ENCODE data around the gene MED13.
"Not testable (repeated sequence)": the region's sequence is repeated elsewhere in the genome, so short reads cannot be mapped to it uniquely, and the experiment has no call there.

Gene MED13

DNA sequence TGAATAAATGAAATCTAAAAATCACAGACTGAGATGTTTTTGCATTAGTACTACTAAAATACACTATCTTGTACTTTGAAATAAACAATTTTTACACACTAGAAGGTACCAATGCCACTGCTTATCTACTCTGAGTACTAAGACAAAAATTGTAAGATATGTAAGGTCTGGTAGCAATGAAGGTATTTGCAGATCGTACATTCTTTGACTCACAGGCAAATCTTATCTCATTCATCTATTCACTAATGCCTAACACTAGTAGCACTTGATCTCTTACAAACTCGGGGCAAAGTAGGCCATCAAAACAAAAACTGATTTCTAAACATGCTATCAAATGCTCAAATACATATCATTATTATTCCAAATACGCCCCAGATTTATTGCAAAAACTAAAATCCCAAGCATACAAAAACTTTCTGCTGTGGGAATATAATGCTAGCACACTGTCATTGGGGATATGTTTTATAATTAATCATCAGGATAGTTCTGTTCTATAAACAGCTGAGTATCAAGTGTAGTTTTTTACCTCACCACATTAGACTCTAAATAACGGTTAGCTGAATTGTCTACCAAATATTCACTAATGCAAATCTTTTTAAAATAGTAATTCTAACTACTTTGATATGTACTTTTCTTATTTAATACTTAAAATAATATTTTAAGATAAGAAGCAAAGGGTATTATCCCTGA is 68.0 kb downstream of the MED13 start:
- no peak for DNase-seq (ENCODE audit: low read depth, low spot score)

DNA sequence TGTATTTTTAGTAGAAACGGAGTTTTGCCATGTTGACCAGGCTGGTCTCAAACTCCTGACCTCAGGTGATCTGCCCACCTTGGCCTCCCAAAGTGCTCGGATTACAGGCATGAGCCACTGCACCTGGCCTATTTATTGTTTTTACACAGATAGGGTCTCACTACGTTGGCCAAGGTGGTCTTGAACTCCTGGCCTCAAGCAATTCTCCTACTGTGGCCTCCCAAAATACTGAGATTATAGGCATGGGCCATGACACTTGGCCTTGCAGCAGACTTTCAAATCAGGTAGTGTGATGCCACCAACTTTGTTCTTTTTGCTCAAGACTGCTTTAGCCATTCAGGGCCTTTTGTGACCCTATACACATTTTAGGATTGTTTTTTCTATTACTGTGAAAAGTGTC is 75.6 kb downstream of the MED13 start:
- no peak for DNase-seq (ENCODE audit: low read depth, low spot score)

DNA sequence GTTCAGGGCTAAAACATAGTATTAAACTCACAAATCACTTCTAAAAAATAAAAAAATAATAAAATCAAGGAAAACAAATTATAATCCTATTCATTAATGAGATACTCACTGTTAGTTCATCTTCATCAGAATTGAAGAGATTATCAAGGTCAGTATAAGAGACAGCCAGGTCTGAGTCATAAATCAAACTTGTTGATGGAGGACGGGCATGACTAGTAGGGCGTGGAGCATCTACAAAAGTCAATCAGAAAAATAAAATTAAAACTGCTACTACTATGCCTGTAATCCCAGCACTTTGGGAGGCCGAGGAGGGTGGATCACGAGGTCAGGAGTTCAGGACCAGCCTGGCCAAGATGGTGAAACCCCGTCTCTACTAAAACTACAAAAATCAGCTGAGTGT is 78.2 kb downstream of the MED13 start:
- no peak for DNase-seq (ENCODE audit: low read depth, low spot score)

- DNase-seq (ENCODE audit: low read depth, low spot score) = no peak
These were observed 80.3 kb downstream of the MED13 start for GRCh38 chr17:61984821-61985220.

- no peak for DNase-seq (ENCODE audit: low read depth, low spot score)
These were observed 83.8 kb downstream of the MED13 start for GRCh38 chr17:61981323-61981722.

DNA sequence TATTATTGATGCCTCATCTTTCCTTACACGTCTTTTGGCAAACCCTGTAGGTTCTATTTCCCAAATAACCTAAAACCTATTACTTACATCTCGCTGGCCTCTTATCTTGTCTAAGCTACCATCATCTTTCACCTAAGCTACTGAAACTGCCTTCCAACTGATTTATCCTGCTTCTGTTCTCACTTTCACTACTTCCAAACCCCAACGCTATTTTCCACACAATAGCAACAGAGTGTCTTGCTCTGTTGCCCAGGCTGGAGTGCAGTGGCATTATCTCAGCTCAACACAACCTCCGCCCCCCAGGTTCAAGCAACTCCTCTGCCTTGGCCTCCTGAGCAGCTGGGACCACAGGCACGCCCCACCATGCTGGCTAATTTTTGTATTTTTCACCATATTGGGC is 84.5 kb downstream of the MED13 start:
- DNase-seq (ENCODE audit: low read depth, low spot score) = no peak

DNA sequence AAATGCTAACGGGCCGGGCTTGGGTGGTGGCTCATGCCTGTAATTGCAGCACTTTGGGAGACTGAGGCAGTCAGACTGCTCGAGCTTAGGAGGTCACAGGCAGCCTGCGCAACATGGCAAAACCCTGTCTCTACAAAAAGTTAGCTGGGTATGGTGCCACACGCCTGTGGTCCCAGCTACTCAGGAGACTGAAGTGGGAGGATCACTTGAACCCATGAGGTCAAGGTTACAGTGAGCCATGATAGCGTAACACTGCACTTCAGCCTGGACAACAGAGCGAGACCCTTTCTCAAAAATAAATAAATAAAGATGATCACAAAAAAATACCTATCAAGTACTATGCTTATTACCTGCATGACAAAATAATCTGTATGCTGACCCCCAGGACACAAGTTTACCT is 91.0 kb downstream of the MED13 start:
- no peak for DNase-seq (ENCODE audit: low read depth, low spot score)

DNA sequence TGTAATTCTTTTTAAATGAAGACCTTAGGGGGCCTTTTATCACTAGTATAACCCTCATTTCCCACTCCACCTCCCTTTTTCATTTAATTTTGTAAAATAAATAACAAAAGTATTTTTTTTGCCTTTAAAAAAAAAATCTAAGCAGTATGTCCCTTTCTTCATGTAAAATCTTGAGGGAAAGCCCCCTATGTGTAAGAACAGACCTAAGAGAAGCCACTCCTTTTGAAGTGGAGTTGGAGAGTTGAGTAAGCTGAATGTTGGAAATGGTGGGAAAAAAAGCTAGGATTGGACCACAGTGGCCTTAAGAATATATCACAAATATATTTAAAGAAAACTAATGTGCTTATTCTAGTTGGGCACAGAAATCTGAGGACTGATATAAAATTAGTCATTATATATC is 92.8 kb downstream of the MED13 start:
- no peak for DNase-seq (ENCODE audit: low read depth, low spot score)

- no peak for DNase-seq (ENCODE audit: low read depth, low spot score)
These were observed 95.0 kb downstream of the MED13 start for GRCh38 chr17:61970030-61970429.

DNA sequence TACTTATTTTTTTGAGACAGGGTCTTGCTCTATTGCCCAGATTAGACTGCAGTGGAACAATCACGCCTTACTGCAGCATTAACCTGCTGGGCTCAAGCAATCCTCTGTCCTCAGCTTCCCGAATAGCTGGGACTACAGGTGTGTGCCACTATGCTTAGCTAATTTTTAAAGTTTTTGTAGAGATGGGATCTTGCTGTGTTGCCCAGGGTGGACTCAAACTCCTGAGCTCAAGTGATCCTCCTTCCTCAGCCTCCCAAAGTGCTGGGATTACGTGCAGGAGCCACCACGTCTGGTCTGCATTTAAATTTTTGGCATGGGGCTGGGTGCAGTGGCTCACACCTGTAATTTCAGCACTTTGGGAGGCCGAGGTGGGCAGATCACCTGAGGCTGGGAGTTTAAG is 96.3 kb downstream of the MED13 start:
- DNase-seq (ENCODE audit: low read depth, low spot score) = no peak

GRCh38 chr17:61967729-61968128 is 97.3 kb downstream of the MED13 start:
- DNase-seq (ENCODE audit: low read depth, low spot score) = no peak

GRCh38 chr17:61966191-61966590 is 98.9 kb downstream of the MED13 start:
- no peak for DNase-seq (ENCODE audit: low read depth, low spot score)

GRCh38 chr17:61955619-61956018 is 109.5 kb downstream of the MED13 start:
- DNase-seq (ENCODE audit: low read depth, low spot score) = no peak

GRCh38 chr17:61947367-61948078 is 117.6 kb downstream of the MED13 start:
- no peak for DNase-seq (ENCODE audit: low read depth, low spot score)

- DNase-seq (ENCODE audit: low read depth, low spot score) = no peak
These were observed 118.7 kb downstream of the MED13 start for GRCh38 chr17:61946359-61946758.

GRCh38 chr17:61943117-61943516 is 122.0 kb downstream of the MED13 start:
- no peak for DNase-seq (ENCODE audit: low read depth, low spot score)

GRCh38 chr17:61942085-61942484 is 123.0 kb downstream of the MED13 start:
- no peak for DNase-seq (ENCODE audit: low read depth, low spot score)

- no peak for DNase-seq (ENCODE audit: low read depth, low spot score)
These were observed 137.0 kb downstream of the MED13 start for GRCh38 chr17:61928101-61928436.

GRCh38 chr17:61927208-61928100 is 137.6 kb downstream of the MED13 start, which contains the start of gene INTS2:
TSS of gene INTS2 (minus strand) at chr17:61927982. CDS start at chr17:61926644, 1,338 bp downstream.
- peak; percentile 97 for DNase-seq (ENCODE audit: low read depth, low spot score)

DNA sequence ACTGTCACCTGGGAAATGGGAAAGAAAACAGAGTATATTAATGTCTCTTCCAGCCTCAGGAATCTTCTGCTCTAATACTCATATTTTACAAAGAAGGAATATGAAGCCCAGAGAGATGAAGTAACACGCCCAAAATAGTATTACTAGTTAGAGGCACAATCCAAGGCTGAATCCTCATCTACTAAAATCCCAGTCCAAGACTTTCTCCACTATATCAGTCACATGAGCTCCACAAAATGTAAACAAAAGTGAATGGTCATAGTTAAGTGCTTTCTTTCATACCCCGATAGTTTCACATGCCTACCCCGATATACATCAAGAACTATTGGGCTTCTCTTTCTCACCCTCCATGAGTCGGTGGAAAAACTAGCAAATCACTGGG is 138.3 kb downstream of the MED13 start:
- no peak for DNase-seq (ENCODE audit: low read depth, low spot score)

DNA sequence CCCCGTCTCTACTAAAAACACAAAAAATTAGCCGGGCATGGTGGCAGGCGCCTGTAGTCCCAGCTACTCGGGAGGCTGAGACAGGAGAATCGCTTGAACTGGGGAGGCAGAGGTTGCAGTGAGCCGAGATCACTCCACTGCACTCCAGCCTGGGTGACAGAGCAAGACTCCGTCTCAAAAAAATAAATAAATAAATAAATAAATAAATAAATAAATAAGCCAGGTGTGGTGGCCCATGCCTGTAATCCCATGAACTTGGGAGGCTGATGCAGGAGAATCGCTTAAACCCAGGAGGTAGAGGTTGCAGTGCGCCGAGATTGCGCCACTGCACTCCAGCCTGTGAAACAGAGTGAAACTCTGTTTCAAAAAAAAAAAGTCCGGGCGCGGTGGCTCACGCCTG is 149.9 kb downstream of the MED13 start:
- DNase-seq (ENCODE audit: low read depth, low spot score) = not testable (repeated sequence)

DNA sequence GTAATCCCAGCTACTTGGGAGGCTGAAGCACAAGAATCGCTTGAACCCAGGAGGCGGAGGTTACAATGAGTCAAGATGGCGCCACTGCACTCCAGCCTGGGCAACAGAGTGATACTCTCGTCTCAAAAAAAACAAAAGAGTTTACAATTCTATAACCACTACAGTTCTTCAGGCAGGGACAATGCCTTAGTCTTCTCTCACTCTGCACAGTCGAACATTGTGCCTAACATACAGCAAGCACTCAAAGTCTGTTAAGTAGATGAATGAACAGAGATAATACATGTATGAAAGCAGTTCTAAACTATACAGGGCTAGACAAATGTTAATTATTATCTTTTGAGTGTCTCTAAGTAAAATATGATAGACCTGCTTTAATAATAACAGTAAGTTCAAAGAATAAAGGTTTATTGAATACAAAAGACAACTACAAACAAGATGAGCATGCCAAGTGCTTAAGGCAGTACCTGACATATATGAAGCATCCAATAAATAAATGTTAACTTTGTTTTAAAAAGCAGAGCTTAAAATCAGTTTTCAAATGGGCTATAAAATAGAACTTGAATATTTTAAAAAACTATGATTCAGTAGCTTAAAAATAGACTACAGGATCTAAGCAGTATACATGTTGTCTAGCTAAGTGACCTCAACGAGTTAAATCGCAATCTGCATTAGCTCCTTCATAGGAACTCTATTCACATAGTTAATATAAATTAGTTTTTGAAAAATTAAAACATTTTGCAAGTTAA is 156.6 kb downstream of the MED13 start:
- no peak for DNase-seq (ENCODE audit: low read depth, low spot score)
